Neural crest cell (in vitro differentiated cells): Measurements from ENCODE around the gene MICA. TPM values are rescaled to one million over a fixed set of nuclear protein-coding genes. Genes with fewer than 3 reads are reported as not detected.
"Not testable (repeated sequence)": the region's sequence is repeated elsewhere in the genome, so short reads cannot be mapped to it uniquely, and the experiment has no call there.

ENCODE experiments used
- DNase-seq: peaks from one replicate; pipeline ENCODE4 v3.0.0; 2021; ENCODE audit warnings: low read depth, mixed read lengths, low spot score
- H3K27ac Mint-ChIP-seq: one replicate; pipeline ENCODE4 v1.8.0; 2021; ENCODE audit warnings: mild to moderate bottlenecking, mixed read lengths; ENCODE audit not compliant: unreplicated experiment
- H3K27me3 Mint-ChIP-seq: 2 replicates; pipeline ENCODE4 v1.8.0; 2021; ENCODE audit warnings: low read depth, mild to moderate bottlenecking, mixed read lengths
- H3K36me3 Mint-ChIP-seq: 2 replicates; pipeline ENCODE4 v1.8.0; 2021; ENCODE audit warnings: low read depth, mild to moderate bottlenecking, mixed read lengths
- H3K4me1 Mint-ChIP-seq: 2 replicates; pipeline ENCODE4 v1.8.0; 2021; ENCODE audit warnings: mixed read lengths
- H3K4me3 Mint-ChIP-seq: one replicate; pipeline ENCODE4 v1.8.0; 2021; ENCODE audit warnings: mild to moderate bottlenecking, mixed read lengths
- H3K9me3 Mint-ChIP-seq: 2 replicates; pipeline ENCODE4 v1.8.0; 2021; ENCODE audit warnings: mixed read lengths
- total RNA-seq: library from RNA; stranded (reverse); gene quantifications from 2 replicates; pipeline ENCODE4 v1.2.1, GENCODE V29; 2021
- TF ChIP-seq, protein P1 (sequence below): fragments of 200-600 bp; sonication (generic); conservative IDR thresholded peaks from 2 replicates; pipeline ENCODE4 v1.5.0; 2021; ENCODE audit warnings: antibody characterized with exemption, mild to moderate bottlenecking

The MICA gene
- total RNA-seq, 1 donor from 2014 or later = 21.1 TPM

DNA sequence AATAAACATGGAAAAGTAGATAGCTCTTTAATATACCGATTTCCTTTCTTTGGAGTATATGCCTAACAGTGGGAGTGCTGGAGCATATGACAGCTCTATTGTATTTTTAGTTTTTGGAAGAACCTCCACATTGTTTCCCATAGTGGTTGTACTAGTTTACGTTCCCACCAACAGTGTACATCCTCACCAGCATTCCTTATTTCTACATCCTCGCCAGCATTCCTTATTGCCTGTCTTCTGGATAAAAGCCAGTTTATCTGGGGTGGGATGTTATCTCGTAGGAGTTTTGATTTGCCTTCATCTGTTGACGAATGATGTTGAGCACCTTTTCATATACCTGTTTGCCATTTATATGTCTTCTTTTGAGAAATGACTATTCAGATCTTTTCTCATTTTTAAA, 2.6 kb downstream of the MICA start:
- H3K27ac Mint-ChIP-seq = no peak overlapping the region
- peak overlapping the region; percentile 78 for H3K4me3 Mint-ChIP-seq
- DNase-seq = no peak
- H3K36me3 Mint-ChIP-seq = peaks cover 7% of the 10 kb centered on the region
- TF ChIP-seq, protein P1, sequence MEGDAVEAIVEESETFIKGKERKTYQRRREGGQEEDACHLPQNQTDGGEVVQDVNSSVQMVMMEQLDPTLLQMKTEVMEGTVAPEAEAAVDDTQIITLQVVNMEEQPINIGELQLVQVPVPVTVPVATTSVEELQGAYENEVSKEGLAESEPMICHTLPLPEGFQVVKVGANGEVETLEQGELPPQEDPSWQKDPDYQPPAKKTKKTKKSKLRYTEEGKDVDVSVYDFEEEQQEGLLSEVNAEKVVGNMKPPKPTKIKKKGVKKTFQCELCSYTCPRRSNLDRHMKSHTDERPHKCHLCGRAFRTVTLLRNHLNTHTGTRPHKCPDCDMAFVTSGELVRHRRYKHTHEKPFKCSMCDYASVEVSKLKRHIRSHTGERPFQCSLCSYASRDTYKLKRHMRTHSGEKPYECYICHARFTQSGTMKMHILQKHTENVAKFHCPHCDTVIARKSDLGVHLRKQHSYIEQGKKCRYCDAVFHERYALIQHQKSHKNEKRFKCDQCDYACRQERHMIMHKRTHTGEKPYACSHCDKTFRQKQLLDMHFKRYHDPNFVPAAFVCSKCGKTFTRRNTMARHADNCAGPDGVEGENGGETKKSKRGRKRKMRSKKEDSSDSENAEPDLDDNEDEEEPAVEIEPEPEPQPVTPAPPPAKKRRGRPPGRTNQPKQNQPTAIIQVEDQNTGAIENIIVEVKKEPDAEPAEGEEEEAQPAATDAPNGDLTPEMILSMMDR = no peak
- no peaks in the 10 kb centered on the region for H3K9me3 Mint-ChIP-seq
- H3K27me3 Mint-ChIP-seq = peaks cover 12% of the 10 kb centered on the region
- peaks cover 53% of the 10 kb centered on the region for H3K4me1 Mint-ChIP-seq

DNA sequence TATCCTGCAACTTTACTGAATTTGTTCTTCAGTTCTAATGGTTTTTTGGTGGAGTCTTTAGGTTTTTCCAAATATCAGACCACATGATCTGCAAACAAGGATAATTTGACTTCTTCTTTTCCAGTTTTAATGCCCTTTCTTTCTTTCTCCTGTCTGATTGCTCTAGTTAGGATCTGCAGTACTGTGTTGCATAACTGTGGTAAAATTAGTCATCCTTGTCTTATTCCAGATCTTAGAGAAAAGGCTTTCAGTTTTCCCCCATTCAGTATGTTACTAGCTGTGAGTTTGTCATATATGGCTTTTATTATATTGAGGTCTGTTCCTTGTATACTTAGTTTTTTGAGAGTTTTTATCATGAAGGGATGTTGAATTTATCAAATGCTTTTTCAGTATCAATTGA, 4.3 kb downstream of the MICA start:
- H3K27me3 Mint-ChIP-seq = peaks cover 3% of the 10 kb centered on the region
- no peak overlapping the region for H3K27ac Mint-ChIP-seq
- H3K36me3 Mint-ChIP-seq = peaks cover 7% of the 10 kb centered on the region
- H3K4me3 Mint-ChIP-seq = no peak overlapping the region
- no peak for DNase-seq
- H3K4me1 Mint-ChIP-seq = peaks cover 36% of the 10 kb centered on the region
- H3K9me3 Mint-ChIP-seq = no peaks in the 10 kb centered on the region
- TF ChIP-seq, protein P1 = no peak

DNA sequence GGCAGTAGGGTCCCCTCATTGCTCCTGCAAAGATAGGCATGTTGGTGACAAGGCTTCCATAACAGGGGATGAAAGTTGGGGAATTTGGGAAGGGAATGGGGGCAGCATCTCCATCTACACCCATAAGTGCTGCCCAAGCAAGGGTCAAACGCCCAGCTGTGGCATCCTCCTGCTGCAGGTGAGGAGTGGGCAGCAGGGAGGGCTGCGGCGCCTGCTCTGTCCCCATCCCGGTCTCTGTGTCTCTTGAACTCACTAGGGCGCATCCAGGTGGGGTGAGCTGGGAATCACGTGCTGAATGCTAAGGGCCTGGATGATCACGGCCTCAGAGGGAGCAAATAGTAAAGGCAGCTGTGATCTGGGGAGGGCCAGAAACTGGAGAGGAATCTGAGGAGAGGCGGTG, 9.1 kb downstream of the MICA start:
- H3K4me1 Mint-ChIP-seq = no peaks in the 10 kb centered on the region
- no peak overlapping the region for H3K27ac Mint-ChIP-seq

DNA sequence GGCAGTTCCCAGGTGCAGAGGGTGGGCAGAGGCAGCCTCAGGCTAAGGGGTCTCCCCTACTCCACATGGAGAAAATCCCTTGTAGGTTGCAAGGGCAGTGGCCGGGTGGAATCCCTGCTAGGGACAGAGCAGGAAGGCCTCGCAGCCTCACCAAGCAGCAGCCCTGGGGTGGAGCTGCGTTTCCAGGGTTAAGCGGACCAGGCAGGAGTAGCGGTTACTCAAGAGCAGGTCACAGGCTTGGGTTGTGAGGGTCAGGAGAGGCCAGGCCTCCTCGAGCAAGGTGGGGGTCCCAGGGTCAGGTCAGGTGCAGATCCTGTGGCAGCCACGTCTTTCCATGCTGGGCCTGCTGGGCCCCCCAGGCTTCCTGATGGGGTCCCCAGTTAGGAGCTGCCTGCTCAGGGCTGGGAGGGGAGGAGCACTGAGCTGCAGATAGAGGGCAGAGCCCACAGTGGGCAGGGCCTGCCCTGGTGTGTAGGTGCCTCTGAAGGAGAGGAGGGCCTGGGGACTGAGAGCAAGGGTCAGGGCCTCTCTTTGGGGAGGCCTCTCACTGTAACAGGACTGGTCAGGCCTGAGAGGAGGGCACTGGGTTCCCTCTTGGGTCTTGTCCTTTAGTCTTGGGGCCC, 10.9 kb downstream of the MICA start:
- DNase-seq, H3K4me1 Mint-ChIP-seq, H3K27ac Mint-ChIP-seq, H3K4me3 Mint-ChIP-seq, H3K9me3 Mint-ChIP-seq, H3K27me3 Mint-ChIP-seq: not testable (repeated sequence)
- peaks cover 16% of the 10 kb centered on the region for H3K36me3 Mint-ChIP-seq

More for the DNA sequence above, 9.1 kb downstream of the MICA start:
- DNase-seq = no peak
- H3K4me3 Mint-ChIP-seq = no peak overlapping the region
- H3K36me3 Mint-ChIP-seq = peaks cover 12% of the 10 kb centered on the region
- no peaks in the 10 kb centered on the region for H3K27me3 Mint-ChIP-seq
- H3K9me3 Mint-ChIP-seq = no peaks in the 10 kb centered on the region
- TF ChIP-seq, protein P1 = no peak

DNA sequence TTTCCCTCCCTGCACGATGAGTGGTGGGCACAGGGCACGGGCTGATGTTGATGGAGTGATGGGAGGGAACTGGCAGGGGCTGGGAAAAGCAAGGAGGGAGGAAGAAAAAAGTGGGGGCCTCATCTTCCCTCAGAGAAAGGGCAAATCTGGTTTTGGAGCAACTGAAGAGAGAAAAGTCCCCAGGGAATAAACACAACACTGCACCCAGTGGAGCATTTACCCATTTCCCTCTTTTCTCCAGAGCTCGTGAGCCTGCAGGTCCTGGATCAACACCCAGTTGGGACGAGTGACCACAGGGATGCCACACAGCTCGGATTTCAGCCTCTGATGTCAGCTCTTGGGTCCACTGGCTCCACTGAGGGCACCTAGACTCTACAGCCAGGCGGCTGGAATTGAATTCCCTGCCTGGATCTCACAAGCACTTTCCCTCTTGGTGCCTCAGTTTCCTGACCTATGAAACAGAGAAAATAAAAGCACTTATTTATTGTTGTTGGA, 11.4 kb downstream of the MICA start:
- no peak for DNase-seq
- Mint-ChIP-seq H3K4me3 (no peak overlapping the region), H3K27ac (no peak overlapping the region), H3K36me3 (peaks cover 18% of the 10 kb centered on the region), H3K9me3 (no peaks in the 10 kb centered on the region), H3K4me1 (no peaks in the 10 kb centered on the region), H3K27me3 (peaks cover under 1% of the 10 kb centered on the region)
- TF ChIP-seq, protein P1 = no peak

DNA sequence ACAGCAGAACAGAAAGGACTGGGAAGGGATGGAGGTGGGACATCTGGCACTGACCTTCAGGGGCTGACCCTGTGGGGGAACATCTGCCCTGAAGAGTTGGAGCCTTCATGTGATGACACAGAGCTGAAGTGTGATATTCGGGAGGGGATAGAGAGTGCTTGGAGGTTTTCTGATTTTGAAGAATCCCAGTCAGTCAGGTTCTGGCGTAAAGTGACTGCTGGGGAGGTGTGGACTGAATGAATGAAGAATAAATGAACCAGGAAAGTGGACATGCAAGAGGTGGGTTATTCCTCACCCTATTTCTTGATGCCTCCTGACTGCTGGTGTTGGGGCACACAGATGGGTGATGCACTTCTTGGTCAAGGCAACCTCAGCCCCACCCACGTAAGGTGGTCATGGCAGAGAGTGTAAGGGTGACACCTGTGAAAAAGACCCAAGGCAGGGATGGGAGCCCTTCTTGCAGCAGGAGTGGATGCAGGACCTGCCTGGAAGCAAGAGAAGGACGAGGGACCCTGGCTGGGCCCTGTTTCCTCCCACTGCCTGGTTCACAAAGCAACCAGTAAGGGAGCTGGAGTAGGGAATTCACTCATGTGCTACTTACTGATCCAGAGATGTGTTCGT, 13.1 kb downstream of the MICA start:
- no peaks in the 10 kb centered on the region for H3K9me3 Mint-ChIP-seq
- H3K36me3 Mint-ChIP-seq = peaks cover 19% of the 10 kb centered on the region
- H3K4me1 Mint-ChIP-seq = no peaks in the 10 kb centered on the region
- TF ChIP-seq, protein P1 = no peak
- H3K27me3 Mint-ChIP-seq = peaks cover 4% of the 10 kb centered on the region
- H3K4me3 Mint-ChIP-seq = no peak overlapping the region
- no peak overlapping the region for H3K27ac Mint-ChIP-seq
- DNase-seq = no peak
